CD4-positive, alpha-beta T cell (primary cell): Measurements from ENCODE around the gene SENP3. TPM values are rescaled to one million over a fixed set of nuclear protein-coding genes. Genes with fewer than 3 reads are reported as not detected.

ENCODE experiments used
- ATAC-seq: fragments of 200-7000 bp; cut with Tn5 transposase; one replicate; pipeline ENCODE4 v1.10.0; 2022; ENCODE audit warnings: mild to moderate bottlenecking; ENCODE audit not compliant: poor library complexity
- CTCF ChIA-PET: fragments of 350-600 bp; sonication (Branson Sonifier 250); formaldehyde crosslinking; loops from one replicate; lab custom pipeline; 2021; ENCODE audit warnings: antibody characterized with exemption, inconsistent platforms; lab: Charles Lee
- POLR2A ChIA-PET: fragments of 350-600 bp; sonication (Branson Sonifier 250); formaldehyde crosslinking; loops from one replicate; lab custom pipeline; 2021; ENCODE audit warnings: antibody characterized with exemption, inconsistent platforms; lab: Charles Lee
- DNase-seq, 14 experiments: peaks; one replicate each; pipeline ENCODE4 v3.0.0-alpha.2; 2013 to 2020; ENCODE audit warnings: mixed read lengths in 2 of 14
- H3K27ac ChIP-seq, 2 donors: one replicate each; pipeline versions ENCODE4 v1.5.1 to v1.7.0; 2013; ENCODE audit warnings: low read length in 2 of 2, low read depth in 1 of 2, mild to moderate bottlenecking in 1 of 2
- H3K27me3 ChIP-seq, 2 experiments: 1 replicate in 1 of 2; 2 replicates in 1 of 2; pipeline versions ENCODE4 v1.6.1 to v1.7.0; 2013; ENCODE audit warnings: low read length in 2 of 2, control low read depth in 1 of 2, mild to moderate bottlenecking in 1 of 2, moderate library complexity in 1 of 2; ENCODE audit not compliant: insufficient read depth in 2 of 2, control insufficient read depth in 1 of 2
- H3K36me3 ChIP-seq: one replicate; pipeline ENCODE4 v1.6.1; 2013; ENCODE audit warnings: low read length, control low read depth; ENCODE audit not compliant: insufficient read depth
- H3K4me1 ChIP-seq: one replicate; pipeline ENCODE4 v1.6.1; 2013; ENCODE audit warnings: low read length, control low read depth; ENCODE audit not compliant: insufficient read depth
- H3K4me3 ChIP-seq: one replicate; pipeline ENCODE4 v1.5.1; 2013; ENCODE audit warnings: mild to moderate bottlenecking, low read length, moderate library complexity
- H3K9me3 ChIP-seq, 2 experiments: 1 replicate in 1 of 2; 2 replicates in 1 of 2; pipeline versions ENCODE4 v1.6.1 to v1.7.0; 2013; ENCODE audit warnings: low read length in 2 of 2, mild to moderate bottlenecking in 2 of 2, control low read depth in 1 of 2, moderate library complexity in 1 of 2; ENCODE audit not compliant: control insufficient read depth in 1 of 2, insufficient read depth in 1 of 2
- H3K27ac Mint-ChIP-seq: one replicate; pipeline ENCODE4 v1.8.0; 2020; ENCODE audit warnings: mixed read lengths
- H3K27me3 Mint-ChIP-seq: one replicate; pipeline ENCODE4 v1.8.0; 2021; ENCODE audit warnings: mixed read lengths
- H3K36me3 Mint-ChIP-seq: one replicate; pipeline ENCODE4 v1.8.0; 2021; ENCODE audit warnings: low read depth, mixed read lengths
- H3K4me1 Mint-ChIP-seq: one replicate; pipeline ENCODE4 v1.8.0; 2021; ENCODE audit warnings: low read depth, mixed read lengths
- H3K4me3 Mint-ChIP-seq: one replicate; pipeline ENCODE4 v1.8.0; 2020; ENCODE audit warnings: mild to moderate bottlenecking, mixed read lengths
- H3K9me3 Mint-ChIP-seq: one replicate; pipeline ENCODE4 v1.8.0; 2020; ENCODE audit warnings: mixed read lengths
- CTCF ChIP-seq: fragments of 200-600 bp; IDR thresholded peaks from one replicate; pipeline ENCODE4 v1.8.0; 2022; ENCODE audit warnings: antibody characterized with exemption, mild to moderate bottlenecking
- intact Hi-C, 2 experiments: fragments of 100-400 bp; cut with DNase I in 1 of 2; cut with micrococcal nuclease in 1 of 2; formaldehyde crosslinking; loops; one replicate each; pipeline versions ENCODE4 v1.15.1 to v1.9.0; 2023 to 2025; cut with DNase I, micrococcal nuclease
- total RNA-seq, 174 experiments: library from RNA in 2 of 174; stranded (reverse) in 2 of 174; gene quantifications; one replicate each; pipeline ENCODE4 v1.2.3 and lab custom pipeline; 2021 to 2026

Gene SENP3
- total RNA-seq, 2 experiments from 2014 or later, result 27.7 to 28.9 TPM

GRCh38 chr17:7615265-7615747, 53.6 kb downstream of the SENP3 start:
- Mint-ChIP-seq H3K9me3 (no peaks in the 10 kb centered on the region), H3K4me3 (peak overlapping the region; percentile 91), H3K27me3 (no peaks in the 10 kb centered on the region), H3K27ac (peak overlapping the region; percentile 99), H3K36me3 (peaks cover 29% of the 10 kb centered on the region), H3K4me1 (peaks cover 41% of the 10 kb centered on the region)
- peak overlapping the region; percentile 50 to 63 for H3K27ac ChIP-seq
- ChIA-PET CTCF (interaction anchor here (0.6 to 3.1 kb wide), 12 partner anchors 12 to 312 kb away, joined by 3 to 29 read pairs (median 6); partner anchors contain the start of genes ATP1B2, MPDU1, SAT2 and TMEM102), POLR2A (interaction anchor here (0.6 to 4.2 kb wide), 26 partner anchors 12 to 580 kb away, joined by 3 to 158 read pairs (median 4); partner anchors contain the start of genes ACAP1, ATP1B2, CNTROB and CYB5D1)
- H3K9me3 ChIP-seq, result no peaks in the 10 kb centered on the region
- H3K27me3 ChIP-seq, result no peaks in the 10 kb centered on the region
- ATAC-seq (peak; percentile 36), DNase-seq (no peak)
- intact Hi-C loops, result loop anchor here (1.0 to 5.0 kb wide), 5 partner anchors 35 to 317 kb away; partner anchors contain the start of genes ATP1B2 (in 1 of the 2), CNTROB (in 1 of the 2), TP53 (in 1 of the 2) and TRAPPC1 (in 1 of the 2)
- H3K36me3 ChIP-seq, result peaks cover 4% of the 10 kb centered on the region
- H3K4me3 ChIP-seq, result peak overlapping the region; percentile 57
- TF ChIP-seq CTCF, result no peak
- H3K4me1 ChIP-seq, result peaks cover 36% of the 10 kb centered on the region

- Mint-ChIP-seq H3K9me3 (no peaks in the 10 kb centered on the region), H3K36me3 (peaks cover 8% of the 10 kb centered on the region), H3K4me1 (peaks cover 10% of the 10 kb centered on the region), H3K4me3 (no peak overlapping the region), H3K27ac (no peak overlapping the region), H3K27me3 (no peaks in the 10 kb centered on the region)
- H3K36me3 ChIP-seq, result no peaks in the 10 kb centered on the region
- DNase-seq (no peak), ATAC-seq (no peak)
- no peaks in the 10 kb centered on the region for H3K27me3 ChIP-seq
- POLR2A ChIA-PET, result interaction anchor here (0.7 to 1.7 kb wide), 2 partner anchors 9 to 234 kb away, joined by 4 read pairs; no protein-coding TSS in a partner anchor
- H3K27ac ChIP-seq, result no peak overlapping the region
- TF ChIP-seq CTCF, result no peak
- H3K4me3 ChIP-seq, result no peak overlapping the region
- peaks cover 13% of the 10 kb centered on the region for H3K4me1 ChIP-seq
- CTCF ChIA-PET, result no interaction called here
- intact Hi-C loops, result loop anchor here in 1 of 2 experiments (5.0 kb wide), 1 partner anchor 314 kb away; the partner anchor contains the start of genes CNTROB and TRAPPC1
- H3K9me3 ChIP-seq, result no peaks in the 10 kb centered on the region
Observed at GRCh38 chr17:7618608-7619007, 56.9 kb downstream of the SENP3 start.

- no peaks in the 10 kb centered on the region for H3K9me3 Mint-ChIP-seq
Observed at GRCh38 chr17:7620835-7621234, 59.1 kb downstream of the SENP3 start.

More at GRCh38 chr17:7620835-7621234, 59.1 kb downstream of the SENP3 start:
- Histone ChIP-seq H3K4me1 (no peaks in the 10 kb centered on the region), H3K27me3 (no peaks in the 10 kb centered on the region), H3K4me3 (no peak overlapping the region), H3K36me3 (no peaks in the 10 kb centered on the region), H3K9me3 (no peaks in the 10 kb centered on the region), H3K27ac (no peak overlapping the region)
- ChIA-PET POLR2A (no interaction called here), CTCF (no interaction called here)
- Mint-ChIP-seq H3K27me3 (no peaks in the 10 kb centered on the region), H3K4me1 (no peaks in the 10 kb centered on the region), H3K27ac (no peak overlapping the region), H3K4me3 (no peak overlapping the region), H3K36me3 (no peaks in the 10 kb centered on the region)
- intact Hi-C loops, result no loop called here
- ATAC-seq, result no peak
- DNase-seq, result no peak
- TF ChIP-seq CTCF, result no peak

Other genes with a start within 250 kb of the SENP3 start
- gene GPS2, start 246.6 kb upstream of the SENP3 start, total RNA-seq, result 100 to 1,000 TPM; 122 to 140 TPM
- 10 to 100 TPM; 29.0 to 30.8 TPM for gene NEURL4, start 232.6 kb upstream of the SENP3 start, total RNA-seq
- 100 to 1,000 TPM; 565 to 575 TPM for gene ACAP1, start 225.4 kb upstream of the SENP3 start, total RNA-seq
- 1 to 10 TPM; 1.3 to 1.6 TPM for gene KCTD11, start 209.8 kb upstream of the SENP3 start, total RNA-seq
- not detected for gene TMEM95, start 206.8 kb upstream of the SENP3 start, total RNA-seq
- gene TNK1, start 180.8 kb upstream of the SENP3 start, total RNA-seq, result 10 to 100 TPM; 11.0 to 12.4 TPM
- gene PLSCR3, start 167.4 kb upstream of the SENP3 start, total RNA-seq, result 10 to 100 TPM; 66.3 to 70.3 TPM
- 10 to 100 TPM; 29.0 to 29.4 TPM for gene TMEM256, start 157.8 kb upstream of the SENP3 start, total RNA-seq
- 1 to 10 TPM; 7.6 to 8.4 TPM for gene NLGN2, start 154.1 kb upstream of the SENP3 start, total RNA-seq
- not detected for gene SPEM1, start 141.6 kb upstream of the SENP3 start, total RNA-seq
- gene SPEM2, start 136.3 kb upstream of the SENP3 start, total RNA-seq, result not detected
- gene SPEM3, start 133.1 kb upstream of the SENP3 start, total RNA-seq, result not detected
- 1 to 10 TPM; 6.8 to 7.1 TPM for gene TMEM102, start 126.5 kb upstream of the SENP3 start, total RNA-seq
- 1 to 10 TPM; 1.5 to 1.7 TPM for gene FGF11, start 122.4 kb upstream of the SENP3 start, total RNA-seq
- 1 to 10 TPM; 1.6 to 2.2 TPM for gene CHRNB1, start 116.9 kb upstream of the SENP3 start, total RNA-seq
- 10 to 100 TPM; 55.1 to 55.6 TPM for gene ZBTB4, start 82.3 kb upstream of the SENP3 start, total RNA-seq
- under 1 TPM in 1 of 2 experiments, not detected in 1; 0.17 TPM for gene SLC35G6, start 80.5 kb upstream of the SENP3 start, total RNA-seq
- 100 to 1,000 TPM; 491 to 501 TPM for gene POLR2A, start 77.6 kb upstream of the SENP3 start, total RNA-seq
- 10 to 100 TPM; 17.0 to 19.1 TPM for gene TNFSF12, start 12.9 kb upstream of the SENP3 start, total RNA-seq
- 1 to 10 TPM; 1.1 to 1.7 TPM for gene TNFSF13, start 3.2 kb upstream of the SENP3 start, total RNA-seq
- under 1 TPM; 0.33 to 0.95 TPM for gene CD68, start 17.7 kb downstream of the SENP3 start, total RNA-seq
- 10 to 100 TPM; 12.0 to 12.9 TPM for gene MPDU1, start 21.9 kb downstream of the SENP3 start, total RNA-seq
- gene SOX15, start 28.2 kb downstream of the SENP3 start, total RNA-seq, result under 1 TPM in 1 of 2 experiments, not detected in 1; 0.30 TPM
- 10 to 100 TPM; 20.6 to 22.5 TPM for gene FXR2, start 53.0 kb downstream of the SENP3 start, total RNA-seq
- gene SAT2, start 65.9 kb downstream of the SENP3 start, total RNA-seq, result 10 to 100 TPM; 55.7 to 60.3 TPM
- not detected for gene SHBG, start 68.2 kb downstream of the SENP3 start, total RNA-seq
- under 1 TPM; 0.17 to 0.69 TPM for gene ATP1B2, start 89.0 kb downstream of the SENP3 start, total RNA-seq
- 10 to 100 TPM; 25.8 to 26.0 TPM for gene TP53, start 125.6 kb downstream of the SENP3 start, total RNA-seq
- 1 to 10 TPM; 3.9 to 4.0 TPM for gene WRAP53, start 126.6 kb downstream of the SENP3 start, total RNA-seq
- not detected for gene EFNB3, start 143.3 kb downstream of the SENP3 start, total RNA-seq
- gene DNAH2, start 155.8 kb downstream of the SENP3 start, total RNA-seq, result not detected